Head of caudate nucleus (tissue), 42 donors: Measurements from ENCODE around the gene SMAD6.
A peak's percentile ranks its signal among the peaks of the same experiment; 100 is the strongest.
"Not testable (repeated sequence)": the region's sequence is repeated elsewhere in the genome, so short reads cannot be mapped to it uniquely, and the experiment has no call there.

Experiments used
- DNase-seq, 42 donors: peaks; one replicate each; pipeline versions ENCODE4 v3.0.0 to v3.0.0-alpha.2; 2020 to 2021; ENCODE audit warnings: mixed read lengths in 7 of 42
- intact Hi-C: fragments of 100-400 bp; cut with DNase I; formaldehyde crosslinking; loops from one replicate; pipeline ENCODE4 v1.15.0; 2022

SMAD6 gene

DNA sequence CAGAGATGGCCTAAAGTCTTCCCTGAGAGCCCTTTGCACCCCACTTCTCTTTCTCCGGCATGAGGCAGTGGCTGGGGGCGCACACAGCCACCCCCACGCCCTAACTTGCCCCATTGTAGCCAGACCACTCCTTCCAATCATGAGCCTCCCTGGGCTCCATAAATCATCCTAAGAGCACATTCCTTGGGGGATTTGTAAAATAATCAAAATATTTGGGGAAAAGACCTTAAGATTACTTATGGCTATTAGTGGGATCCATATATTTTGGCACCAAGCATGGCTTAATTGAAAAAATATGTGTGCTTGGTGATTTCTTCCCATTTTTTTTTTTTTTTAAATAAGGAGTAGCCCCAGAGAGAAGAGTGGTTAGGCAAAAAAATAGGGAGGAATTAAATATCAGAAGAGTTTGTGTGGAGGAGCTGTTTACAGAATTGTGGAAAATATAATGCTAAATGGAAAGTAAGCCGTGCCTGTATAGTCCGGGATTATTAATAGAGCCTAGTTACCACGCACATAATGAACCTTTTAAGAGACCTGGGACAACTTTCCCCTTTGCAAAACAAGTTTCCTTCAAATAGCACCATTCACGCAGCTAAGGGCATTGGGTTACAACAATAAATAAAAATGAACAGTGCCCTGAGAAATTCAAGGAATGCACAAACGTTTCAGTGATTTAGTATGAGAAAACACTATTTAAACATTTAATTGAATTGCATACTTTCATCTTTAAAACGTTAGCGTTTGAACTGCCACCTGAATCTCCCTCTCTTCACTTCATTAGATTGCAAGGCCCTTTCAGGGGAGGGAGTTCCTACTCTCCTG lies 46.1 kb downstream of the SMAD6 start:
- DNase-seq: no peak
- intact Hi-C loops: no loop called here

- no peak for DNase-seq
- intact Hi-C loops: no loop called here
Measured at GRCh38 chr15:66748708-66749035, 46.6 kb downstream of the SMAD6 start.

GRCh38 chr15:66749841-66750575 lies 48.0 kb downstream of the SMAD6 start:
- intact Hi-C loops: no loop called here
- no peak for DNase-seq

DNA sequence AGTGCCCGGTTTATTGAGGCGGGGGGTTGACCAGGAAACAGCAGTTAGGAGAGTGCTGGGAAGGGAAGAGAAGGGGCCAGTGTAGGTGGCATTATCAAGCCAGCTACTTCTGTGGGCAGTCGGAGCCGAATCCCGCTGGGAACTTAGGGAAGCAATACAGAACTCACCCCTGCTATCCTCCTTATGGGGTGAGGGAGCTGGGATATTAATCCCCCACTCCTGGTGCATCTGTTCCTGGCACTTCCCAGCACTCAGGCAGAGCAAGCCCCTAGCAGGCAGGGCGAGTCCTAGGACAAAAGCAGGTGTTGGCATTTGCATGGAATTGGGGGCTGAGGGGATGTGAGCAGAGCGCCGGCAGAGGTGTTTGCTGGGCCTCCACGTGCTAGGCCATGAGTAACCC lies 48.6 kb downstream of the SMAD6 start:
- intact Hi-C loops: no loop called here
- no peak for DNase-seq

DNA sequence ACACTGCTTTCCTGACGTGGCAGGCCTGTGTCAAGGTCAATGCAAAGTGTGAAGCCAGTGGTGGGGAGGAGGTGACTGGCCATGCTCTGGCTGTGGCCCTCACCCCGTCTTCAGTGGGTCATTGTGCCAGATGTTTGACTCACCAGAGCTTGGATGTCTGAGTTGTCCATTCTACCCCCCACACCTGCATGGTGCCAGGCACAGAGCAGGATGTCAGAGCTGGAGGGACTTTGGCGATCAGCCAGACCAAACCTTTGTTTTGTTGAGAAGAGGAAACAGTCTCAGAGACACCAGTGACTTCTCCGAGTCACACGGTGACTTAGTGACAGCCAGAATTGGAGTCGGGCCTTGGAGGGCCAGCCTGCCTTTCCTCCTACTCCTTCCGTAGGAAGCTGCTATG lies 49.5 kb downstream of the SMAD6 start:
- intact Hi-C loops: no loop called here

DNA sequence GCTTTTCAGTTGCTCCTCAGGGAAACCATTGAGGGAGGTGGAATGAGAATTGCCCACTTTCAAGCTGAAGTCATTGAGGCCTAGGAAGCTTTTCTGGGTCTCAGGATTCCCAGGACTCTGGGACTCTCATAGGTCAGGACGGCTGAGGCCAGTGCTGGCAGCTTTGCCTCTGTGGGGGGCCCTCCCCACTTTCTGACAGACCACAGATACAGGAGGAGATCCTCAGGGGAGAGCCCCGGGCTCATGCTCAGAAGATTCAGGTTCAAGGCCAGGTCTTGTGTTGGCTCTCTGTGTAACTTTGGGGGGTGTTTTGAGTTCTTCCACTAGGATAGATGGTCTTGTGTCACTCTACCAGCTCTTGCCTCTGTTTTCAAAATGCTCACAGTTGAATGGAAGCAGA lies 50.0 kb downstream of the SMAD6 start:
- intact Hi-C loops: no loop called here
- no peak for DNase-seq

More for the DNA sequence above, 49.5 kb downstream of the SMAD6 start:
- DNase-seq: peak in 1 of 42 donors; percentile 46

DNA sequence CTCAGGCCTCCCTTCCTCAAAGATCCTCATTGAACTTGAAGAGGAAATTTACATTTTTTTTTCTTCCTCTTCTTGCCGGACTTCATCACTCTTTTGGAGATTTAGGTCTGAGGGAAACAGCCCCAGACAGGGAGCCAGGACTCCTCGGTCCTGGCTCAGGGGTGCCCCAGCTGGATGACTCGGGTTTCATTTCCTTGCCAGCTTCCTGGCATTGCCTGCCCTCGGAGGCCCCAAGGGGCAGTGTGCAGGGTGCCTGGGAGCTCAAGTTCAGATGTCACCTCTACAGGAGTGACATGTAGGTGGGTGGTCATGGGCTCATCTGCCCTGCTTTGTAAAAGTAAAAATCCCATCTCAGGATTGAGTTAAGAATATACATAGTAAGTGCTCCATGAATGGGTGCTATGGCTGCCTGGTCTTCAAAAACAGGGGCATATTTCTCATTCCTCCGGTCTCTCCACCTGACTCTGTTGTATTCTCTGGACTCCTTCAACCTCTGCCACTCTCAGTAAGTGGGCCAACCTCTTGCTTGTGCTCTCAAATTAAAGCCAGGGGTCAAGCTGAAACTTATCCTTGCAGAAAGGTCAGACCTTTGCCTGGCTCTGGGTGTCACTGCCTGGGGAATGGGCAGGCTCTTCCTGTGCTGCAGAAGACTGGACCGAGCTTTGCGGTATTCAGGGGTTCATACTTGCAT lies 51.8 kb downstream of the SMAD6 start:
- DNase-seq: no peak
- intact Hi-C loops: no loop called here

DNA sequence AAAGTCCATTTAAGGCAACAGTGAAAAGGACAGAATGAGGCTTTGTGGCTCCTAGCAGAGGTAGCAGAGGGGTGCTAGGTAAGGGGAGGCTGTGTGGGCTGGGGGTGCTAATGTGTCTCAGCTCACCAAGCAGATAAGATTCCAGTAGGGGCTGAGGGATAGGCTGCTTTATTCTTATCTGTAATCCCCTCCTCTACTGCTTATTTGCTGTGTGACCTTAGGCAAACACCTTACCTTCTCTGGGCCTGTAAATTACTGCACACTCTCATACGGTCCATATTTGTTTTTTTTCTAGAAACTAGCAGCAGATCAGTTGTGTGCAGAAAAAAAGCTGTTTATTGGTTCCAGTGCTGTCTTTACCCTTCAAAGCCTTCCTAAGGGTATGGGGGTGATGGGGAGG lies 52.8 kb downstream of the SMAD6 start:
- intact Hi-C loops: no loop called here
- no peak for DNase-seq

- DNase-seq: no peak
- intact Hi-C loops: no loop called here
Measured at GRCh38 chr15:66755298-66756068, 53.4 kb downstream of the SMAD6 start.

GRCh38 chr15:66756295-66756694 lies 54.3 kb downstream of the SMAD6 start:
- intact Hi-C loops: no loop called here
- DNase-seq: no peak

DNA sequence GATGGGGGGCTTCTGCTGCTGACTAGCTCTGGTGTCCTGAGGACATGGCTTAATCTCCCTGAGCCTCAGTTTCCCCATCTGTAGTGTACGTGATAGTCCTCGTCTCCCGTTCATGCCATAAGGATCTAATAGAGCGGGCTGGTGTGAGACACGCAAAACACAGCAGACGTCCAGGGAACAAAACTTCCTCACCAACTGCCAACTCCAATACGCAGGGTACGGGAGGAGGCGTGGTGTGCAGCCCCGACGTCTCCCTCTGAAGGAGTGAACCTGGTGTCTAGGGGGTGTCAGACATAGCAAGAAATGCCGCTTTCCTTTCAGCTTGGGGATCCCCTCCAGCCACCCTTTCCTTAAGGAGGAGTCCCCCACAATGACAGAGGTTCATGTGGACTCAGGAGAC lies 55.0 kb downstream of the SMAD6 start:
- intact Hi-C loops: no loop called here
- no peak for DNase-seq

DNA sequence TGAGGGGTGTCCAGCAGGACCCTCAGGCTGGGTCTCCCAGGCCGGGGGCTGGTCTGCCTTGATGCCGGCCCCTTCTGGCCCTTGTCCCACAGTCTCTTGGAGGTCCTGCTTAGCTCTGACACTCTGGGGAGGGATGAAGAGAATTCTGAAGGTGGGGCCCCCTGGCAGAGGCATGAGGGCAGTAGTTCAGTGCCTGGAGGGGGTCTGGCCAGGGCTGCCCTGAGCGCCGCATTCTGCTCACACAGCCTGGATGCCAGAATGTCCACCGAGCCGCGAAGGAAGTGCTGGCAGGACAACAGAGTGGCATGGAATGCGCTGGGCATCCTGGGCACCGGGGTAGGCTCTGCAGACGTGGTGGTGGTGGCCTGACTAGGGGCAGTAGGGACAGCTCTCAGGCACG lies 55.5 kb downstream of the SMAD6 start:
- intact Hi-C loops: no loop called here
- DNase-seq: no peak

- intact Hi-C loops, DNase-seq: not testable (repeated sequence)
Measured at GRCh38 chr15:66758217-66758616, 56.2 kb downstream of the SMAD6 start.

- DNase-seq: no peak
- intact Hi-C loops: no loop called here
Measured at GRCh38 chr15:66758844-66759243, 56.8 kb downstream of the SMAD6 start.

GRCh38 chr15:66760097-66760967 lies 58.3 kb downstream of the SMAD6 start:
- no peak for DNase-seq
- intact Hi-C loops: no loop called here

- DNase-seq: no peak
- intact Hi-C loops: no loop called here
Measured at GRCh38 chr15:66760968-66761725, 59.1 kb downstream of the SMAD6 start.

GRCh38 chr15:66761726-66762595 lies 59.9 kb downstream of the SMAD6 start:
- DNase-seq: no peak
- intact Hi-C loops: no loop called here
